T1000 (cell line): ENCODE measurements around the gene ACY1.

ENCODE experiments used
- DNase-seq: peaks from one replicate; lab custom pipeline; 2025; ENCODE audit warnings: mixed read lengths; lab: John Stamatoyannopoulos, UW

ACY1 gene

DNA sequence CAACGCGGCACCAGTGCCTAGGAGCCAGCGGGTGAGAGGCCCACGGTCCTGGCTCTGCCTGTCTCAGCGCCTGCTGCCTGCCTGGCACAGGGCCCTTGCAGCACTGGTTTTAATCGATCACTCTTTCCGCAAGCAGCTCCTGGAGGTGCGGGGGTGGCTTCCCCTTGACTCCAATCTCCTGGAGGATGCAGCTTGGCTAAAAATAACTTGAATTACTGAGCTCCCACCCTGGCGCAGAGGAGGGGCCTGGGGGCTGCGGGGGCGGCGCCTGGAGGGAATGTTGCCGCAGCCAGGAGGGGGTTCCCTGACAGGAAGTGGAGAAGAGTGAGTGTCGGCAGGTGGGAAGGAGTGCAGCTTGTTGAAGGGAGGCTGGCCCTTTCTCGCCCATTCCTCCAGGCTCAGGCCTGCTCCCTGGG, 22.2 kb downstream of the ACY1 start:
- DNase-seq, result peak; percentile 31

- no peak for DNase-seq
These were observed 22.9 kb downstream of the ACY1 start for GRCh38 chr3:52006017-52006819.

DNA sequence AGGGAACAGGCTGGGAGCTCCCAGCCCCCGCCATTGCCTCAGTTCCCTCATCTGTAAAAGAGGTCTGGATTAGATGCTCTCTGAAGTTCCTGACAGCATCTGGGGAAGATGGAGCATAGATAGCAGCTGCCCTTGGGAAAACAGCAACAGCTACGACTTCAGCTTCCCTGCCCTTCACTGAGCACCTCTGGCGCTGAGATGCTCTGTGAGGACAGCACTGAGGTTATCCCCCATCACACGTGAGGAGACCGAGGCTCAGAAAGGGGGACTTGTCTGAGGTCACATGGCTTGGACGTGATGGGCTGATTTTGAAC, 23.4 kb downstream of the ACY1 start:
- no peak for DNase-seq

GRCh38 chr3:52007291-52007690, 24.0 kb downstream of the ACY1 start:
- no peak for DNase-seq

DNA sequence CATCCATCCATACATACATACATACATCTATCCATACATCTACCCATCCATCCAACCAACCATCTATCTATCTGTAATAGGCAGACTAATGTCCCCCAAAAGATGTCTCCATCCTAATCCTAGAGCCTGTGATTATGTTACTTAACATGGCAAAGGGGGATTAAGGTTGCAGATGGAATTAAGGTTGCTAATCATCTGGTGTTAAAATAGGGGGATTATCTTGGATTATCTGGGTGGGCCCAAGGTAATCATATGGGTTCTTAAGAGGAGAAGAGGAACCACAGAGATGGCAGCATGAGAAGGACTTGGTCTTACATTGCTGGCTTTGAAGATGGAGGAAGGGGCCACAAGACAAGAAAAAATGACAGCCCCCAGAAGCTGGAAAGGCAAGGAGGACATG, 27.1 kb downstream of the ACY1 start:
- DNase-seq, result no peak

GRCh38 chr3:52012699-52013098, 29.4 kb downstream of the ACY1 start:
- DNase-seq, result no peak

- no peak for DNase-seq
These were observed 30.7 kb downstream of the ACY1 start for GRCh38 chr3:52013802-52014598.

DNA sequence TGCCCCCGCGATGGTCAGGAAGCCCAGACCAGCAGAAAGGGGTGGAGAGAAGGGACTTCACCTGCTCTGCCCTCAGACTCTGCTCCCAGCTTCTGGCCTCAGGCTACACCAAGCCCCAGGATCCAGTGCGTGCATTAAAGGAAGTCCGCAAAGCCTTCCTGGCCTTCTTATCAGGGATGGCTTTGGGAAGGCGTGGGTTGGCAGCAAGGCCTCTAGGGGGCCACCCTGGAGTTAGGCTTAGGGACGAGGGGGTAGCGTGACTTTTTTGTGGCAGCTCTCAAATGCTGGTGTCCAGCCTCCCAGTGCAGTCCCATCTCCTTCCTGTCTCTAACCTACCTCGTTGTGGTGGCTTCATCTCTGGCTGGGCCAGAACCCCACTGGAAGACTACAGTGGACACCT, 31.3 kb downstream of the ACY1 start:
- no peak for DNase-seq

GRCh38 chr3:52015438-52016228, 32.3 kb downstream of the ACY1 start:
- no peak for DNase-seq

DNA sequence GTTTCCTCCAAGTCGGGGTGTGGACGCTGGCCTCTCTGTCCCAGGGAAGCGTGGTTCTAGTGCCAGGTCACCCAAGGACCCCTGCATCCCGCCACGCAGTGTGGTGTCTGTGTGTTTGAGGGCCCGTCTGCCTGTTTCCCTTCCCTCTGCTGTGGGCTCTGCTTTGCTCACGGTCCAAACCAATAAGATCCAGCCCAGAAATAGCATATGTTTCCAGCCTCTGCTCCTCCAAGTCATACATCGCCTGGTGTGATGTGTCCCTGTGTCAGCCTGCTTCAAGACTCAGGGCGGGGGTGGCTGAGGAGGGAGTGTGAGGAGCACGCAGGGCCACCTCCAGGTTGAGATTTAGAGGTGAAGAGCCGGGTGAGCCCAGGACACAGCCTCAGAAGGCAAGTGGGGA, 34.3 kb downstream of the ACY1 start:
- DNase-seq, result no peak

GRCh38 chr3:52018319-52019000, 35.1 kb downstream of the ACY1 start:
- no peak for DNase-seq

DNA sequence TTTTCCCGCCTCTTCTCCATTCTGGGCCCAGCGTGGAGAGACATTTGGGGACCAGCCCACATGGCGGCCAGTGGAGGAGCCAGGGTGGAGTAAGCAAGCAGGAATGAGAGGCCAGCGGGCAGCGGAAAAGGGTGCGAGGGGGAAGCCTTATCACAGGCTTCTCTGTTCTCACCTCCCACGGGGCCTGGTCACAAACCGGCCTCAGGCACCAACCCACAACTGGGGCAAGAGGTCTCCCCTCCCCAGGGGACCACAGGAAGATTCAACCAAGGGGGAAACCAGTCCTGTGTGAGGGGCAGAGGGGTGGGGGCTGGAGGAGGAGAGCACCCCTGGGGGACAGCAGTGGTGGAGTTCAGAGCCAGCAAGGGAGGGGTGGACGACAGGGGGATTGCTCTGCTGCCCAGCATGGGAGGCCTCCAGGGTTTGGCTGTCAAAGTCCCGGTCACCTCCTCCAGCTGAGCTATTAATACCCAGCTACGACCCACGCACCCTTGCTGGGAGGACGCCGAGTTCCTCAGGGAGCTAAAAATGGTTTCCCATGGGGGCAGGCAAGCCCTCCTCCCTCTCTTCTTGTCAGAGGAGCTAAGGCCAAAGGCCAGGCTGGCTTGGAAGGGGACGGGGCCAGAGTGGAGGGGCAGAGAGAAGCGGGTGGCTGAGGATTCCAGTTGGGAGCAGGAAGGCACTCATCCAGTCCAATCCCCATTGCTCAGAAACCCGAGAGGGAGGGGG, 36.2 kb downstream of the ACY1 start:
- DNase-seq, result no peak

DNA sequence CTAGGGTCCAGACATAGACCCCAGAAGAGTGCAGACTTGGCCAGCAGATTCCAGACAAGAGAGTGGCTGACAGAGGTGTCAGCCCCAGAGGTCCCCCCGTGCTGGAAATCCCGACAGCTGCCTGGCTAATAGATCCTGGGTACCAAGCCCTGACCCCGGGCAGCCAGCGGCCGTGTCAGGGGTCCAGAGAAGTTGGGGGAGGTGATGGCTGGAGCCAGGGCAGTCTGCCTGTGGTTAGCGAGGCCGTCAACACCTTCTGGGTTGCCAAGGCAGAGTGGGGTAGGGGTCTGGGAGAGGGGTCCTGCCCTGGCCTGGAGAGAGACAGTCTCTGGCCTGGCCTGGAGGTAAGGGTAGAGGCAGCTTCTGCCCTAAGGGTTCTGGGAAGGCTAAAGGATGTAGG, 37.5 kb downstream of the ACY1 start:
- DNase-seq, result no peak

GRCh38 chr3:52021489-52022268, 38.3 kb downstream of the ACY1 start:
- no peak for DNase-seq

- no peak for DNase-seq
These were observed 39.2 kb downstream of the ACY1 start for GRCh38 chr3:52022323-52023100.

- DNase-seq, result no peak
These were observed 39.9 kb downstream of the ACY1 start for GRCh38 chr3:52023101-52023770.

DNA sequence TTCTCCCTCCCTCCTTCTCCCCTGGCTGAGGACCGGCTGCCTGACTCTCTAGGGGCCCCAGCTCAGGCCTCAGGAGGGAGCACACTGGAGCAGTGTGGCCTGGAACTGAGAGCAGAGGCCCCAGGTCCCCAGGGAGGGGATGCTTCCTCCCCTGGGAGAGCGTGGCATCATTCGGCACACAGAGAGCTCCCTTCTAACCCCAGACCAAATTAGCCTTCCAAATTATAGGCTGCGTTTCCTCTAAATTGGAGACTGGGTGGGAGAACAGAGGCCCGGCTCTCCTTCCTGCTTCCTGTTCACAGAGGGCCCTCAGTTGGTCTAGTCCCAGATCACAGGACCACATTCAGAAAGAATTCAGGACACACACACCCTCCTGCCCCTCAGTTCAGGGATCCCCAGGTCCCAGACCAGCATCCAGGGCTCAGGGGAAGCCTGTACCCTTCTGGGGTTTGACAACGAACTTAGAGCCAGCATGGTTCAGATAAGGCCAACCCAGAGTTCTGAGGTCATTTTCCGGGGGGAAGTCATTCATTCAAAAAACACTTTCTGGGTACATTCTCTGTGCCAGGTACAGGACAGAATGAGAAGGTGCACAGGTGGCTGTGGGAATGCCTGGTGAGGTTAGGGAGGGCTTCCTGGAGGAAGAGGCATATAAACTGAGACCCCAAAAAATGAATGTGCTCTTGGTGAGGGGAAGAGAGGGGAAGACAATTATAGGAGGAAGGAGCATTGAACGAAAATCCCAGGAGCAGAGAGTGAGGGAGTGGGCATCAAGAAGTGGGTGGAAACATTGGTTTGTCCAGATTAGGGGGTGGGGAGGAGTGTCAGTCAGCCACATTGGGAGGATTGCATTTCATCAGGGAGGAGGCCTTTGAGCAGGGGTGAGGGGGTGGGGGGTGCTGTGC, 40.8 kb downstream of the ACY1 start:
- no peak for DNase-seq

GRCh38 chr3:52024765-52025452, 41.6 kb downstream of the ACY1 start:
- DNase-seq, result no peak
